Measurements from ENCODE around the gene YY1. TPM values are rescaled to one million over a fixed set of nuclear protein-coding genes. Genes with fewer than 3 reads are reported as not detected.

The YY1 gene
- total and polyA plus RNA-seq, 2 experiments from 2014 or later: 27.0 to 73.4 TPM

DNA sequence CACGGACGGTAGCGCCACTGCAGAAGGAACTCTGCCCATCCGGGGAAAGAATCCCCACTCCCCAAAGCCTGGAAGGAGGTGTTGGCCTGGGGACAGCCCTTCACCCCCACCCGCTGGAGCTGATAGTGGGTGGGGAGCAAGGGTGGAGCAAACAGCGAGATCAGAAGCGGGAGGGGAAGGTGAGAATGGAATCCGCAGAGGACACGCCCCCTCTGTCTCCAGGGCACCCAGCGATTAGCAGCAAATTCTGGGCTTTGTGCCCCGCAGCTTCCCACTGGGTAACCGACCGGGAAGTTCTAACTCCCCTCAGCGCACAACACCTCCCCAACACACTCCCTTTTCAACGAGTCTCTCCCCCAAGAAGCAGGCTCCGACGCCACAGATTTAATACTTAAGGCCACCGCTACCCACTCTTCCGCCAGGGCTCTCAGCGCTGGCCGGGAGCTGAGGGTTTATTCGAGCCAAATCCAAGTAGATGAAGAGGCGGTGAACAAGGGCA lies 65.9 kb downstream of the YY1 start:
- Histone ChIP-seq H3K27me3 (no peaks in the 10 kb centered on the region), H3K9me3 (ENCODE audit: low read depth) (no peaks in the 10 kb centered on the region), H3K4me1 (ENCODE audit: low read depth) (peaks cover 13% of the 10 kb centered on the region), H3K27ac (no peak overlapping the region), H3K36me3 (no peaks in the 10 kb centered on the region), H3K4me3 (peak overlapping the region; percentile 71)
- DNase-seq (ENCODE audit: low read depth in 1 of 2, low spot score in 1 of 2): peak; percentile 38 to 50
- TF ChIP-seq, protein P1, sequence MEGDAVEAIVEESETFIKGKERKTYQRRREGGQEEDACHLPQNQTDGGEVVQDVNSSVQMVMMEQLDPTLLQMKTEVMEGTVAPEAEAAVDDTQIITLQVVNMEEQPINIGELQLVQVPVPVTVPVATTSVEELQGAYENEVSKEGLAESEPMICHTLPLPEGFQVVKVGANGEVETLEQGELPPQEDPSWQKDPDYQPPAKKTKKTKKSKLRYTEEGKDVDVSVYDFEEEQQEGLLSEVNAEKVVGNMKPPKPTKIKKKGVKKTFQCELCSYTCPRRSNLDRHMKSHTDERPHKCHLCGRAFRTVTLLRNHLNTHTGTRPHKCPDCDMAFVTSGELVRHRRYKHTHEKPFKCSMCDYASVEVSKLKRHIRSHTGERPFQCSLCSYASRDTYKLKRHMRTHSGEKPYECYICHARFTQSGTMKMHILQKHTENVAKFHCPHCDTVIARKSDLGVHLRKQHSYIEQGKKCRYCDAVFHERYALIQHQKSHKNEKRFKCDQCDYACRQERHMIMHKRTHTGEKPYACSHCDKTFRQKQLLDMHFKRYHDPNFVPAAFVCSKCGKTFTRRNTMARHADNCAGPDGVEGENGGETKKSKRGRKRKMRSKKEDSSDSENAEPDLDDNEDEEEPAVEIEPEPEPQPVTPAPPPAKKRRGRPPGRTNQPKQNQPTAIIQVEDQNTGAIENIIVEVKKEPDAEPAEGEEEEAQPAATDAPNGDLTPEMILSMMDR (IDR thresholded peaks at IDR 0.05; ENCODE audit: low read depth, low read length): no peak

DNA sequence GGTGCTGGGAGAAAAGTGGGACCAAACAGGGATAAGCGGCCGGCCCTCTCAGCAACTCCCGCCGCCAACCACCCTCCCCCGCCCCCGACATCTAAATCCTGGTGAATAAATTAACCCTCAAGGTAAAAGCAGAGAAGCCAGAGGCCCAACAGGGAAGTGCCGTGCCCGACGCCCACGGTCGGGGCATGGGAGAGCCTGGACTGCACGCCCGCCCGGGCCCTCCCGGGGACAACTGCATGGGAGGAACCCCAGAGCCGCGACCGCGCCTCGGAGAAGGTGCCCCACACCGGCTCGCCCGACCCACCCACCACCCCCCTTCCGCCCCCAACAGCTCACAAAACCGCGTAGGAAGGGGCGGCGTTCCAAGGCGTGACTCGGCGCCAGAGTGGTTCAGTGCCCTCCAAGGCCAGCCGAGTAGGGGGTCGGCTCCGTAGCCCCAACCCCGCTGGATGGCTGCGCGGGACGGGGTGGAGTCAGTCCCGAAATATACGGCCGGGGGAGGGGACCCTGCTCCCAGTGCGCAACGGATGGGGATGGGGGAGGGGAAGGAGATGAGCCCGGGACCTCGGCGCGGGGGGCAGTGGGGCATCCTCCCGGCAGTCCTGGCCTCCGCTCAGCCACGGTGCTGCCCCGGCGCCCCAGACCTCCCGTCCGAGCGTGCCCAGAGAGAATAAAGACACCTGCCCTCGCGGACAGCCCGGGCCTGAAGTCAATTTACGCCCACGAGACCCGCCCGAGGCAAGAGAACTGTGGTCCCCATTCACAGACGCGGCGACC lies 66.6 kb downstream of the YY1 start:
- DNase-seq (ENCODE audit: low read depth in 1 of 2, low spot score in 1 of 2): no peak
- TF ChIP-seq, protein P1 (IDR thresholded peaks at IDR 0.05; ENCODE audit: low read depth, low read length): no peak
- no peak overlapping the region for H3K27ac ChIP-seq

GRCh38 chr14:100306101-100306997 lies 67.4 kb downstream of the YY1 start, which contains the start of gene SLC25A29:
SLC25A29 (minus strand) TSS chr14:100306444; CDS start chr14:100306232, 212 bp downstream.
- no peaks in the 10 kb centered on the region for H3K27me3 ChIP-seq
- peaks cover 13% of the 10 kb centered on the region for H3K4me1 ChIP-seq (ENCODE audit: low read depth)
- H3K36me3 ChIP-seq: no peaks in the 10 kb centered on the region
- no peaks in the 10 kb centered on the region for H3K9me3 ChIP-seq (ENCODE audit: low read depth)
- no peak within 1 kb of the TSS for H3K27ac ChIP-seq
- TF ChIP-seq, protein P1 (IDR thresholded peaks at IDR 0.05; ENCODE audit: low read depth, low read length): no peak
- DNase-seq (ENCODE audit: low read depth in 1 of 2, low spot score in 1 of 2): peak; percentile 91 to 96
- peak within 1 kb of the TSS; percentile 71 for H3K4me3 ChIP-seq

More for the DNA sequence above, 66.6 kb downstream of the YY1 start:
- H3K36me3 ChIP-seq: no peaks in the 10 kb centered on the region
- no peaks in the 10 kb centered on the region for H3K9me3 ChIP-seq (ENCODE audit: low read depth)
- peaks cover 13% of the 10 kb centered on the region for H3K4me1 ChIP-seq (ENCODE audit: low read depth)
- no peaks in the 10 kb centered on the region for H3K27me3 ChIP-seq
- H3K4me3 ChIP-seq: peak overlapping the region; percentile 71

DNA sequence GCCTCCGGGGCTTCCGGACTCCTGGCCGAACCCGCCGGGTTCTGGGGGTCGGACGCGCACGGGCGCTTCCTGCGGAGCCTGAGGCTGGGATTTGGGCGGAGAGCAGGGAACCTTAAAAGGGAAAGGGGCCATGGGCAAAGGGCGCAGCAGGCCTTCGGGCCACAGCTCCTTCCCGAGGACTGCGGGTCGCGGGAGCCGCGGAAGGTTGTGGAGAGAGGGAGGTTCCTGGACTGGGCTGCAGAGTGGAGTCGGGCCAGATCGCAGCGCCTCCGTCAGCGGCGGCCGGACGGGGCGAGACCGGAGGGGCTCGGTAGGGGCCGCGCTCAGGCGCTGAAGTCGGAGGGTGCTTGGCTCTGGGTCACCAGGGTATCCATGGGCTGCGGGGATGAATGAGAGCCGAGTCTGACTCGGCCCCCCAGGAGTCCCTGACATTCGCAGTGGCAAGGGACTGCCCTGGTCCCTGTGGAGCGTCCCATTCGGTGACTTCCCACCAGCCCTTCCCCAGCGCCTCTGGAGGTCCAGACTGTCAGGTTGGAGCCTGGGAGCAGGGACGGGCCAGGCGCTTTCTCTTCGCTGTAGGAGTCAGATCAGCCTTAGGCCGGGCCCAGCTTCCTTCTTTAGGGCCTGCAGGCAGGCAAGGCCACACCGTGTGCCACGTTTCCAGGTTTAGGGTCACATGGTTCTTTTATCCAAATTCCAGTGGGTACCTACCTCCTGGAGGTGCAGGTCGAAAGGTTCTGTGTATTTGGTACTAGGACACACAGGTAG lies 68.2 kb downstream of the YY1 start:
- Histone ChIP-seq H3K27ac (no peak overlapping the region), H3K36me3 (no peaks in the 10 kb centered on the region), H3K4me1 (ENCODE audit: low read depth) (peaks cover 15% of the 10 kb centered on the region), H3K27me3 (no peaks in the 10 kb centered on the region), H3K9me3 (ENCODE audit: low read depth) (no peaks in the 10 kb centered on the region), H3K4me3 (peak overlapping the region; percentile 71)
- peak in 1 of 2 donors; percentile 43 for DNase-seq (ENCODE audit: low read depth in 1 of 2, low spot score in 1 of 2)
- TF ChIP-seq, protein P1 (IDR thresholded peaks at IDR 0.05; ENCODE audit: low read depth, low read length): no peak
